Activated CD8-positive, alpha-beta T cell treated with anti-CD3 and anti-CD28 coated beads, Interleukin-2, amount 10 ng/mL, durations not matched to agents 7 days and 5 days (primary cell): Measurements from ENCODE around the gene TERT. TPM values are rescaled to one million over a fixed set of nuclear protein-coding genes. Genes with fewer than 3 reads are reported as not detected.

Experiments used
- ATAC-seq: fragments of 150-1000 bp; cut with Tn5 transposase; one replicate; pipeline ENCODE4 v1.10.0; 2021; ENCODE audit warnings: moderate library complexity
- CTCF ChIA-PET: fragments of 350-600 bp; sonication (Branson Sonifier 250); formaldehyde crosslinking; loops from one replicate; lab custom pipeline; 2021; ENCODE audit warnings: antibody characterized with exemption; lab: Charles Lee
- POLR2A ChIA-PET: fragments of 350-600 bp; sonication (Branson Sonifier 250); formaldehyde crosslinking; loops from one replicate; lab custom pipeline; 2021; ENCODE audit warnings: antibody characterized with exemption; lab: Charles Lee
- DNase-seq: peaks from one replicate; pipeline ENCODE4 v3.0.0-alpha.2; 2020
- H3K27ac Mint-ChIP-seq: one replicate; pipeline ENCODE4 v1.8.0; 2021; ENCODE audit warnings: mild to moderate bottlenecking, mixed read lengths
- H3K27me3 Mint-ChIP-seq: one replicate; pipeline ENCODE4 v1.8.0; 2021; ENCODE audit warnings: low read depth, mixed read lengths
- H3K36me3 Mint-ChIP-seq: one replicate; pipeline ENCODE4 v1.8.0; 2021; ENCODE audit warnings: low read depth, mixed read lengths
- H3K4me1 Mint-ChIP-seq: one replicate; pipeline ENCODE4 v1.8.0; 2021; ENCODE audit warnings: low read depth, mixed read lengths
- H3K4me3 Mint-ChIP-seq: one replicate; pipeline ENCODE4 v1.8.0; 2021; ENCODE audit warnings: mild to moderate bottlenecking, mixed read lengths
- H3K9me3 Mint-ChIP-seq: one replicate; pipeline ENCODE4 v1.8.0; 2022; ENCODE audit warnings: mixed read lengths; ENCODE audit not compliant: insufficient read depth
- microRNA-seq: library from miRNA; unstranded; fragments of <30 nt; microRNA quantifications from one replicate; pipeline ENCODE4 v1.2.0, GENCODE V29; 2022
- total RNA-seq, 2 experiments: library from RNA; stranded (reverse); gene quantifications; one replicate each; pipeline ENCODE4 v1.2.3, GENCODE V29; 2021

Gene TERT
- total RNA-seq, 2 experiments from 2014 or later, result 0.29 to 0.44 TPM

GRCh38 chr5:1206521-1207412 is 88.1 kb downstream of the TERT start:
- H3K27me3 Mint-ChIP-seq, result peaks cover 8% of the 10 kb centered on the region
- ATAC-seq (no peak), DNase-seq (no peak)
- no peaks in the 10 kb centered on the region for H3K36me3 Mint-ChIP-seq
- ChIA-PET CTCF (no interaction called here), POLR2A (no interaction called here)
- H3K4me3 Mint-ChIP-seq, result no peak overlapping the region
- H3K9me3 Mint-ChIP-seq, result no peaks in the 10 kb centered on the region
- H3K27ac Mint-ChIP-seq, result no peak overlapping the region
- H3K4me1 Mint-ChIP-seq, result no peaks in the 10 kb centered on the region

GRCh38 chr5:1205255-1206180 is 89.3 kb downstream of the TERT start:
- H3K27me3 Mint-ChIP-seq, result peaks cover 8% of the 10 kb centered on the region
- H3K36me3 Mint-ChIP-seq, result no peaks in the 10 kb centered on the region
- H3K27ac Mint-ChIP-seq, result no peak overlapping the region
- ChIA-PET POLR2A (interaction anchor here (0.6 kb wide), 1 partner anchor 121 kb away, joined by 3 read pairs; no protein-coding TSS in a partner anchor), CTCF (no interaction called here)
- ATAC-seq (no peak), DNase-seq (no peak)
- no peak overlapping the region for H3K4me3 Mint-ChIP-seq
- no peaks in the 10 kb centered on the region for H3K9me3 Mint-ChIP-seq
- no peaks in the 10 kb centered on the region for H3K4me1 Mint-ChIP-seq

- Mint-ChIP-seq H3K4me3 (no peak overlapping the region), H3K9me3 (no peaks in the 10 kb centered on the region), H3K27ac (no peak overlapping the region), H3K36me3 (no peaks in the 10 kb centered on the region), H3K4me1 (no peaks in the 10 kb centered on the region), H3K27me3 (peaks cover 8% of the 10 kb centered on the region)
- ChIA-PET POLR2A (no interaction called here), CTCF (no interaction called here)
- DNase-seq, result no peak
- no peak for ATAC-seq
These were observed 90.1 kb downstream of the TERT start for GRCh38 chr5:1204693-1205242.

GRCh38 chr5:1203968-1204692 is 90.7 kb downstream of the TERT start:
- no peaks in the 10 kb centered on the region for H3K9me3 Mint-ChIP-seq
- no peaks in the 10 kb centered on the region for H3K4me1 Mint-ChIP-seq
- DNase-seq (no peak), ATAC-seq (no peak)
- CTCF ChIA-PET, result no interaction called here
- no peaks in the 10 kb centered on the region for H3K36me3 Mint-ChIP-seq
- no peak overlapping the region for H3K4me3 Mint-ChIP-seq
- H3K27me3 Mint-ChIP-seq, result peaks cover 8% of the 10 kb centered on the region
- POLR2A ChIA-PET, result no interaction called here
- H3K27ac Mint-ChIP-seq, result no peak overlapping the region

DNA sequence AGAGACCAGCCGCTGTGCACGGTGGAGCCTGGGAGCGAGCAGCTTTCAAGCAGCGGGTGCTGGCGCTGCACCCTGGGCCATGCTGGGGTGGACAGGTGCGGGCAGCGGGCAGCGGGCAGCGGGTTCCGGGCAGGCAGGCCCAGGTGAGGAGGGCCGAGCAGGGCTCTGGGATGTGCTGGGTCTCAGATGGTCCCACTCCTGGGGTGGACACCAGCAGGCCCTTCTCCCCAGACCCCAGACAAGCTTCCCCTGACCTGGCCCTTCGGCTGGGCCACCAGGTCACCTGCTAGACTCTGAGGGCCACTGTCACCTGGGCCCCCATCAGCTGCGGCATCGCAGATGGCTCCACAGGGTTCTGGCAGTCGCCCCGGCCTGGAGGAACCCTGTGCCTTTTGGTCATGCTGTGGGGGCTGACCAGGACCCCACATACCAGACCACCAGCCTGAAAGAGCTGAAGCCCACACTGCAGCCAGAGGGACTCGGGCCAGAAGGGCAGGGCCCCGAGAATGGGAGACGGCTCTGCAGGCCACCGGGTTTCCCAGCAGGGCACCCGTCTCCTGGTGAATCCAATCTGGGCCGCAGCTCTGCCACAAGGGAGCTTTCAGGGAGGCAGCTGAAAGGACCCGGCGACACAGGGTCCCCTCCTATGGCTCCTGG is 91.4 kb downstream of the TERT start:
- peaks cover 8% of the 10 kb centered on the region for H3K27me3 Mint-ChIP-seq
- no peak overlapping the region for H3K4me3 Mint-ChIP-seq
- no peaks in the 10 kb centered on the region for H3K4me1 Mint-ChIP-seq
- POLR2A ChIA-PET, result no interaction called here
- DNase-seq, result no peak
- no peaks in the 10 kb centered on the region for H3K9me3 Mint-ChIP-seq
- H3K36me3 Mint-ChIP-seq, result no peaks in the 10 kb centered on the region
- no peak overlapping the region for H3K27ac Mint-ChIP-seq
- no peak for ATAC-seq
- CTCF ChIA-PET, result no interaction called here

Small RNAs within 50 kb of the gene (microRNA-seq; reads per million reads assigned to microRNA genes)
- not detected for gene MIR4457

Other genes starting within 250 kb of the TERT start
- gene SLC12A7, start 183.0 kb downstream of the TERT start, total RNA-seq, result 100 to 1,000 TPM; 101 to 111 TPM
- not detected for gene SLC6A19, start 93.5 kb downstream of the TERT start, total RNA-seq
- not detected for gene SLC6A18, start 69.7 kb downstream of the TERT start, total RNA-seq
- 10 to 100 TPM; 80.0 to 83.8 TPM for gene CLPTM1L, start 50.0 kb upstream of the TERT start, total RNA-seq
- gene SLC6A3, start 150.4 kb upstream of the TERT start, total RNA-seq, result not detected
- gene LPCAT1, start 228.9 kb upstream of the TERT start, total RNA-seq, result 10 to 100 TPM; 60.8 to 68.3 TPM